PC-3 (cell line): ENCODE measurements around the gene PSMF1. TPM values are rescaled to one million over a fixed set of nuclear protein-coding genes. Genes with fewer than 3 reads are reported as not detected.

Experiments
- ATAC-seq: fragments of 200-7000 bp; cut with Tn5 transposase; 2 replicates; pipeline ENCODE4 v1.9.1; 2020; ENCODE audit warnings: mild to moderate bottlenecking, moderate library complexity
- BruUV-seq: library from RNA; stranded (reverse); fragments of 400-500 nt; replicated peaks from 2 replicates; lab custom pipeline; 2021; lab: Mats Ljungman, UMichigan
- CTCF ChIA-PET: fragments of 300-600 bp; sonication (Branson Sonifier 250); formaldehyde crosslinking; loops from one replicate; lab custom pipeline; 2022; ENCODE audit warnings: antibody characterized with exemption; lab: Charles Lee
- POLR2A ChIA-PET: fragments of 300-600 bp; sonication (Branson Sonifier 250); formaldehyde crosslinking; loops from one replicate; lab custom pipeline; 2022; ENCODE audit warnings: antibody characterized with exemption; ENCODE audit not compliant: unreplicated experiment; lab: Charles Lee
- DNase-seq: peaks from one replicate; pipeline ENCODE4 v3.0.0-alpha.2; 2015
- H2AFZ ChIP-seq: fragments of 300-600 bp; sonication (generic); 2 replicates; pipeline ENCODE4 v1.6.0; 2016; ENCODE audit warnings: antibody characterized with exemption, low read length
- H3F3A ChIP-seq: fragments of 300-600 bp; sonication (generic); one replicate; pipeline ENCODE4 v1.6.0; 2017; ENCODE audit warnings: antibody characterized with exemption, low read length, control low read depth, mild to moderate bottlenecking; ENCODE audit not compliant: unreplicated experiment
- H3K27ac ChIP-seq: fragments of 300-600 bp; sonication (generic); 2 replicates; pipeline ENCODE4 v1.5.1; 2016; ENCODE audit warnings: mild to moderate bottlenecking, low read length
- H3K27me3 ChIP-seq: fragments of 300-600 bp; sonication (generic); 2 replicates; pipeline ENCODE4 v1.6.1; 2016; ENCODE audit warnings: low read length, mixed read lengths
- H3K36me3 ChIP-seq: fragments of 300-600 bp; sonication (generic); 2 replicates; pipeline ENCODE4 v1.6.1; 2016; ENCODE audit warnings: low read depth, mixed run types, low read length, mixed read lengths
- H3K4me1 ChIP-seq: fragments of 300-600 bp; sonication (generic); 2 replicates; pipeline ENCODE4 v1.5.1; 2016; ENCODE audit warnings: low read length; ENCODE audit not compliant: insufficient read depth
- H3K4me2 ChIP-seq: fragments of 300-600 bp; sonication (generic); 2 replicates; pipeline ENCODE4 v1.6.0; 2016; ENCODE audit warnings: low read length
- H3K4me3 ChIP-seq: fragments of 300-600 bp; sonication (generic); 2 replicates; pipeline ENCODE4 v1.5.1; 2016; ENCODE audit warnings: mild to moderate bottlenecking, low read length, mixed read lengths
- H3K79me2 ChIP-seq: fragments of 300-600 bp; sonication (generic); 2 replicates; pipeline ENCODE4 v1.6.1; 2017; ENCODE audit warnings: low read length, mixed read lengths
- H3K9ac ChIP-seq: fragments of 300-600 bp; sonication (generic); 2 replicates; pipeline ENCODE4 v1.6.0; 2016; ENCODE audit warnings: mild to moderate bottlenecking, low read length
- H3K9me2 ChIP-seq: fragments of 300-600 bp; sonication (generic); replicated peaks from 2 replicates; pipeline ENCODE4 v1.6.1; 2016; ENCODE audit warnings: mixed run types, low read length, mixed read lengths
- H3K9me3 ChIP-seq: fragments of 300-600 bp; sonication (generic); 2 replicates; pipeline ENCODE4 v1.6.1; 2016; ENCODE audit warnings: low read length, mixed read lengths
- H4K20me1 ChIP-seq: fragments of 300-600 bp; sonication (generic); 2 replicates; pipeline ENCODE4 v1.6.1; 2016; ENCODE audit warnings: low read length, mixed read lengths
- CTCF ChIP-seq: fragments of 300-600 bp; sonication (generic); conservative IDR thresholded peaks from 2 replicates; pipeline ENCODE4 v1.5.1; 2017; ENCODE audit warnings: antibody characterized with exemption, low read depth, mild to moderate bottlenecking, low read length
- EZH2 ChIP-seq: fragments of 300-600 bp; sonication (generic); IDR thresholded peaks from one replicate; pipeline ENCODE4 v1.6.1; 2017; ENCODE audit warnings: antibody characterized with exemption, mild to moderate bottlenecking, low read length; ENCODE audit not compliant: unreplicated experiment
- EZH2phosphoT487 ChIP-seq: fragments of 300-600 bp; sonication (generic); IDR thresholded peaks from 2 replicates; pipeline ENCODE4 v1.6.1; 2018; ENCODE audit warnings: mild to moderate bottlenecking, antibody characterized with exemption, low read length, borderline replicate concordance
- intact Hi-C: fragments of 100-400 bp; cut with micrococcal nuclease; formaldehyde crosslinking; loops from 2 replicates; pipeline ENCODE4 v1.9.0; 2023
- total RNA-seq: library from RNA; depleted of rRNA; stranded (reverse); fragments of >200 nt; gene quantifications from 2 replicates; pipeline ENCODE4 v1.2.3, GENCODE V29; 2014

The PSMF1 gene
- total RNA-seq, 1 experiment from 2014 or later: 60.8 TPM

DNA sequence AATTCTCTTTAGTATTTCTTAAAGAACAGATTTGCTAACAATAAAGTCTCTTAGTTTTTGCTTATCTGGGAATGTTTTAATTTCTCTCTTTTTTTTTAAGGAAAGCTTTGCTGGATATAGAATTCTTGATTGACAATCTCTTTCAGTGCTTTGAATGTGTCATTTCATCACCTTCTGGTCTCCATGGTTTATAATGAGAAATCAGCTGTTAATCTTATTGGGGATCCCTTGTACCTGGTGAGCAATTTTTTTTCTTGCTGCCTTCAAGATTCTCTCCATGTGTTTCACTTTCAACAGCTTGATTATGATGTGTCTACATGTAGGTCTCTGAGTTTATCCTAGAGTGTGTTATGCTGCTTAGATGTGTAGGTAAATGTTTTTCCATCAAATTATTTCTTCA, 16.4 kb upstream of the PSMF1 start:
- no peak overlapping the region for H3K27ac ChIP-seq
- no peaks in the 10 kb centered on the region for H3K27me3 ChIP-seq
- no peaks in the 10 kb centered on the region for H3K9me2 ChIP-seq
- intact Hi-C loops: no loop called here
- no peaks in the 10 kb centered on the region for H3K79me2 ChIP-seq
- ATAC-seq (no peak), DNase-seq (no peak)
- no peaks in the 10 kb centered on the region for H4K20me1 ChIP-seq
- no peak overlapping the region for H2AFZ ChIP-seq
- H3F3A ChIP-seq: no peaks in the 10 kb centered on the region
- no peak for TF ChIP-seq CTCF
- no peak for TF ChIP-seq EZH2
- no peak for TF ChIP-seq EZH2phosphoT487
- H3K4me1 ChIP-seq: no peaks in the 10 kb centered on the region
- no TSS peak for BruUV-seq
- no peak overlapping the region for H3K4me2 ChIP-seq
- H3K9me3 ChIP-seq: 0 out of 2 replicates have a peak, but pooled peaks cover 3% of the 10 kb centered on the region
- ChIA-PET CTCF (no interaction called here), POLR2A (no interaction called here)
- H3K4me3 ChIP-seq: no peak overlapping the region
- no peak overlapping the region for H3K9ac ChIP-seq
- H3K36me3 ChIP-seq: no peaks in the 10 kb centered on the region

DNA sequence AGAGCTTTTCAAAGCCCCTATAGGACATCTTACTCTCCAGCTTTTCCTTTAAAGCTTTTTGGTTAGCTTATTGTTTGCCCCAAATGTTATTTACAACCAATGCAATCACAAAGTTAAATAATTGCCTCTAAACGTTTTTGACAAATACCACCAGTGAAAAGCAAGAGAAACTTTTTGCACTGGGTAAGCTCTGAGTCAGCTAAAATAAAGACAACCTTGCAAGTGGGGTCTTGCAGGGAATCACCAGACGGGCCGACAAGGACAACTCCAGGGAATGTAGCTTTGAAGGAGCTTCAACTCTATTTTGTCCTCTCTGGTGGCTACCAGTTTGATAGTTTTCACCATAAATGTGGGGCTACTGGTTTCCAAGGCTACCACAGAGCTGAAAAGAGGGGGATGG, 14.7 kb upstream of the PSMF1 start:
- CTCF ChIA-PET: no interaction called here
- Histone ChIP-seq H3K36me3 (no peaks in the 10 kb centered on the region), H3K9me2 (no peaks in the 10 kb centered on the region), H4K20me1 (no peaks in the 10 kb centered on the region), H3K9ac (no peak overlapping the region), H3F3A (no peaks in the 10 kb centered on the region), H3K27me3 (no peaks in the 10 kb centered on the region), H3K4me1 (no peaks in the 10 kb centered on the region), H3K27ac (no peak overlapping the region), H3K79me2 (no peaks in the 10 kb centered on the region), H3K9me3 (0 out of 2 replicates have a peak, but pooled peaks cover 3% of the 10 kb centered on the region), H3K4me3 (no peak overlapping the region), H3K4me2 (no peak overlapping the region), H2AFZ (no peak overlapping the region)
- intact Hi-C loops: no loop called here
- POLR2A ChIA-PET: no interaction called here
- ATAC-seq (no peak), DNase-seq (no peak)
- TF ChIP-seq EZH2phosphoT487: no peak
- TF ChIP-seq CTCF: no peak
- TF ChIP-seq EZH2: no peak
- no TSS peak for BruUV-seq

DNA sequence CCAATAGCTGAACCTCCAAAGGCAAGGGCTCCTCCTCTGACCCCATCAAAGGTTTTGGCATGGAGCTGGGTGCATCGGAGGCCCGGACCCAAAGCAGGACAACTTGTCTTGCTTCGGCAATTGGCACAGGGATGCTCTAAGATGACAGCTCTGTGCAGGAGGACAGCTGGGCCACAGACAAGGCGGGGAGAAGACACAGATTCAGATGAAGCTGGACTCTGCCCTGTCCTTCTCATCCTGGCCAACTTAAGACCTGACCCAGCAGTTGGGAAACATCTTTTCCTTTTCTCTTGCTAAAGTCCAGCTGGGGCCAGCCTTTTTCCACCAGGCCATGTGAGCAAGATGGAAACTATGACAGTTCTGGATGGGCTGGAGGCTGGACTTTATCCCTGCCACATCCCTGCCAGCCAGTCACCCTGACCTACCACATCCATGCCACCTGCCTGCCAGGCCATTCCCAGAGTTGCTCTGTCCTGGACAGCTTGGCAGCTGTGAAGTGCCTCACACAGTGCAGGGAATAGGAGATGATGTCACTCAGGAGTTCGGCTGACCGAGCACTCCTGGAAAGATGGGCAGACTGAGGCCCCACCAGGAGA, 12.7 kb upstream of the PSMF1 start:
- Histone ChIP-seq H3K27me3 (no peaks in the 10 kb centered on the region), H3K27ac (no peak overlapping the region), H3K4me1 (no peaks in the 10 kb centered on the region), H3K79me2 (no peaks in the 10 kb centered on the region), H3K9ac (no peak overlapping the region), H2AFZ (no peak overlapping the region), H3K36me3 (no peaks in the 10 kb centered on the region), H3K9me3 (0 out of 2 replicates have a peak, but pooled peaks cover 3% of the 10 kb centered on the region), H3F3A (no peaks in the 10 kb centered on the region), H4K20me1 (no peaks in the 10 kb centered on the region), H3K4me2 (no peak overlapping the region), H3K9me2 (no peaks in the 10 kb centered on the region), H3K4me3 (no peak overlapping the region)
- CTCF ChIA-PET: interaction anchor here (0.6 kb wide), 1 partner anchor 428 kb away, joined by 3 read pairs; no protein-coding TSS in a partner anchor
- no peak for TF ChIP-seq EZH2phosphoT487
- TF ChIP-seq CTCF: no peak
- no peak for TF ChIP-seq EZH2
- intact Hi-C loops: no loop called here
- BruUV-seq: no TSS peak
- POLR2A ChIA-PET: no interaction called here
- no peak for DNase-seq
- ATAC-seq: no peak
